Measurements from ENCODE around the gene ZDHHC20. TPM values are rescaled to one million over a fixed set of nuclear protein-coding genes. Genes with fewer than 3 reads are reported as not detected.
"Not testable (repeated sequence)": the region's sequence is repeated elsewhere in the genome, so short reads cannot be mapped to it uniquely, and the experiment has no call there.

ZDHHC20 gene
- total and polyA plus RNA-seq, 12 donors, result 6.3 to 28.5 (median 13.9) TPM

- intact Hi-C loops (cut with DNase I), result no loop called here
- Histone ChIP-seq H3K9me3 (no peaks in the 10 kb centered on the region), H3K4me3 (no peak overlapping the region), H3K27me3 (no peaks in the 10 kb centered on the region), H3K36me3 (peaks cover 0 to 91% (median 17%) of the 10 kb centered on the region in 9 donors), H3K4me1 (peaks cover 0 to 8% (median 0%) of the 10 kb centered on the region in 9 donors), H3K27ac (no peak overlapping the region)
- WGBS, 2 donors, result 85 to 91% methylated on average over 3 of the region's 3 CpGs
- DNase-seq (no peak), ATAC-seq (no peak)
- TF ChIP-seq CTCF (IDR thresholded peaks at IDR 0.05), result no peak
Measured at GRCh38 chr13:21395953-21396352, 63.1 kb downstream of the ZDHHC20 start.

GRCh38 chr13:21389124-21389523 is 70.0 kb downstream of the ZDHHC20 start:
- intact Hi-C loops (cut with DNase I), result no loop called here
- Histone ChIP-seq H3K9me3 (peaks cover 0 to 12% (median 0%) of the 10 kb centered on the region in 11 donors), H3K4me1 (no peaks in the 10 kb centered on the region), H3K27me3 (no peaks in the 10 kb centered on the region), H3K4me3 (no peak overlapping the region), H3K36me3 (peaks cover 0 to 99% (median 19%) of the 10 kb centered on the region in 9 donors), H3K27ac (no peak overlapping the region)
- no peak for ATAC-seq
- no peak for TF ChIP-seq CTCF (IDR thresholded peaks at IDR 0.05)
- no peak for DNase-seq
- 93 to 97% methylated on average over 2 of the region's 2 CpGs for WGBS, 2 donors

GRCh38 chr13:21385710-21386109 is 73.4 kb downstream of the ZDHHC20 start:
- H3K27me3 ChIP-seq, result no peaks in the 10 kb centered on the region
- H3K4me1 ChIP-seq, result no peaks in the 10 kb centered on the region
- ATAC-seq (no peak), DNase-seq (no peak)
- WGBS, 2 donors, result 97 to 99% methylated on average over 2 of the region's 2 CpGs
- intact Hi-C loops (cut with DNase I), result no loop called here
- H3K27ac ChIP-seq, result no peak overlapping the region
- no peak for TF ChIP-seq CTCF (IDR thresholded peaks at IDR 0.05)
- peaks cover 0 to 12% (median 0%) of the 10 kb centered on the region in 11 donors for H3K9me3 ChIP-seq
- peaks cover 0 to 99% (median 31%) of the 10 kb centered on the region in 9 donors for H3K36me3 ChIP-seq
- no peak overlapping the region for H3K4me3 ChIP-seq

GRCh38 chr13:21383090-21383489 is 76.0 kb downstream of the ZDHHC20 start:
- no peak for TF ChIP-seq CTCF (IDR thresholded peaks at IDR 0.05)
- intact Hi-C loops (cut with DNase I), result no loop called here
- Histone ChIP-seq H3K4me3 (no peak overlapping the region), H3K9me3 (peaks cover 0 to 12% (median 0%) of the 10 kb centered on the region in 11 donors), H3K27me3 (no peaks in the 10 kb centered on the region), H3K4me1 (no peaks in the 10 kb centered on the region), H3K27ac (no peak overlapping the region), H3K36me3 (peaks cover 0 to 98% (median 37%) of the 10 kb centered on the region in 9 donors)
- DNase-seq, result no peak
- no peak for ATAC-seq
- 85% methylated on average over 6 of the region's 6 CpGs for WGBS, 2 donors

- ATAC-seq, H3K9me3 ChIP-seq: not testable (repeated sequence)
- peaks cover 0 to 91% (median 26%) of the 10 kb centered on the region in 9 donors for H3K36me3 ChIP-seq
Measured at GRCh38 chr13:21376998-21377985, 81.8 kb downstream of the ZDHHC20 start.

More at GRCh38 chr13:21376998-21377985, 81.8 kb downstream of the ZDHHC20 start:
- intact Hi-C loops (cut with DNase I), result loop anchor here in 1 of 10 donors (10.0 kb wide), 1 partner anchor 98 kb away; no protein-coding TSS in a partner anchor
- H3K27me3 ChIP-seq, H3K4me1 ChIP-seq, H3K27ac ChIP-seq, DNase-seq, H3K4me3 ChIP-seq: not testable (repeated sequence)
- 89% methylated on average over 36 of the region's 36 CpGs for WGBS, 2 donors
